HG02870 (cell line): ENCODE data around the gene RPS2.
"Not testable (repeated sequence)": the region's sequence is repeated elsewhere in the genome, so short reads cannot be mapped to it uniquely, and the experiment has no call there.

Experiments used
- ATAC-seq: cut with Tn5 transposase; IDR thresholded peaks from one replicate; pipeline ENCODE4 v1.9.1; 2021; ENCODE audit warnings: mild to moderate bottlenecking, moderate library complexity; ENCODE audit not compliant: unreplicated experiment

RPS2 gene

GRCh38 chr16:1942810-1943726 lies 21.6 kb downstream of the RPS2 start, which contains the start of gene MSRB1:
MSRB1 (minus strand) TSS chr16:1943199; CDS start chr16:1943156, 43 bp downstream.
- peak; percentile 81 for ATAC-seq

GRCh38 chr16:1942047-1942809 lies 22.4 kb downstream of the RPS2 start:
- ATAC-seq = no peak

- ATAC-seq = no peak
Observed at GRCh38 chr16:1941162-1942046, 23.2 kb downstream of the RPS2 start.

- no peak for ATAC-seq
Observed at GRCh38 chr16:1940273-1941161, 24.1 kb downstream of the RPS2 start.

GRCh38 chr16:1939833-1940232 lies 24.8 kb downstream of the RPS2 start:
- ATAC-seq = not testable (repeated sequence)

- no peak for ATAC-seq
Observed at GRCh38 chr16:1938910-1939309, 25.7 kb downstream of the RPS2 start.

- ATAC-seq = no peak
Observed at GRCh38 chr16:1938316-1938715, 26.3 kb downstream of the RPS2 start.

- no peak for ATAC-seq
Observed at GRCh38 chr16:1936945-1937479, 27.6 kb downstream of the RPS2 start.

GRCh38 chr16:1933097-1933661 lies 31.4 kb downstream of the RPS2 start:
- no peak for ATAC-seq

- no peak for ATAC-seq
Observed at GRCh38 chr16:1932050-1933028, 32.3 kb downstream of the RPS2 start.

GRCh38 chr16:1930338-1930720 lies 34.3 kb downstream of the RPS2 start:
- no peak for ATAC-seq

GRCh38 chr16:1929578-1930337 lies 34.9 kb downstream of the RPS2 start:
- ATAC-seq = no peak

- no peak for ATAC-seq
Observed at GRCh38 chr16:1929105-1929504, 35.5 kb downstream of the RPS2 start.

- ATAC-seq = no peak
Observed at GRCh38 chr16:1926271-1926670, 38.4 kb downstream of the RPS2 start.

- no peak for ATAC-seq
Observed at GRCh38 chr16:1924095-1924494, 40.5 kb downstream of the RPS2 start.

- ATAC-seq = no peak
Observed at GRCh38 chr16:1923299-1924034, 41.2 kb downstream of the RPS2 start.

- ATAC-seq = no peak
Observed at GRCh38 chr16:1922357-1922756, 42.3 kb downstream of the RPS2 start.
